CD4-positive, alpha-beta T cell treated with Interferon gamma for 1 hour (primary cell): Measurements from ENCODE around the gene PLPPR5.
"Not testable (repeated sequence)": the region's sequence is repeated elsewhere in the genome, so short reads cannot be mapped to it uniquely, and the experiment has no call there.

Source experiments
- DNase-seq: peaks from one replicate; pipeline ENCODE4 v3.0.0-alpha.2; 2020

Gene PLPPR5

DNA sequence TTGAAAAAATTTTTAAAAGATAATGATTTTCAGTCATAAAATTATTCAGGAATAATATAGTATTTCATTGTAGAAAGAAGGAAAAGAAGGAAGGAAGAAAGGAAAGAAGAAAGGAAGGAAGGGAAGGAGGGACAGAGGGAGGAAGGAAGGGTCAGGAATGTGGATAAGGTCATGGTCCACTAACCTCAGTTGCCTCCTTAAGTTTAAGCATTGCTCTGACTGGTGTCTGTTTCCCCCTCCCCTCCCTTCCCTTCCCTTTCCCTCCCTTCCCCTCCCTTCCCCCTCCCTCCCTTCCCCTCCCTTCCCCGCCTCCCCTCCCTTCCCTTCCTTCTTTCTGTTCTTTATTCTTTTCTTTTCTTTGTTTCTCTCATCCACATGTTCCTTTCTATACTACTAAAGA is 95.7 kb downstream of the PLPPR5 start:
- DNase-seq, result no peak

DNA sequence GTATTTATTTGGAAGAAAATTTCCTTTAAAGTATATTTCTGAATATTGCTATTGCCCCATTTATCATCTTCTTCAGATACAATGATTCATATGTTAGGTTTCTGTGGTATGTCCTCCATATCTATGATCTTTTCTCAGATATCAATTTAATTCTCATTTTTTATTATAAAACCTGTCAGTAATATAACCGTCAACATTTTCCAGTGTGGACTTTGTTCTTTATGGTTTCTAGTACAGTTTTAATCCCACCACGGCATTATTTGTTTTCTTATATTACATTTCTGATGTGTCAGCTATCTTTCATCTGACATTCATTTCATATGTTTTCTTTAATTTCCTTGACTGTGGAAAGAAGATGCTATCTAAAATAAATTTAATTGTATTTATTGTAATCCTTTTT is 97.9 kb downstream of the PLPPR5 start:
- no peak for DNase-seq

DNA sequence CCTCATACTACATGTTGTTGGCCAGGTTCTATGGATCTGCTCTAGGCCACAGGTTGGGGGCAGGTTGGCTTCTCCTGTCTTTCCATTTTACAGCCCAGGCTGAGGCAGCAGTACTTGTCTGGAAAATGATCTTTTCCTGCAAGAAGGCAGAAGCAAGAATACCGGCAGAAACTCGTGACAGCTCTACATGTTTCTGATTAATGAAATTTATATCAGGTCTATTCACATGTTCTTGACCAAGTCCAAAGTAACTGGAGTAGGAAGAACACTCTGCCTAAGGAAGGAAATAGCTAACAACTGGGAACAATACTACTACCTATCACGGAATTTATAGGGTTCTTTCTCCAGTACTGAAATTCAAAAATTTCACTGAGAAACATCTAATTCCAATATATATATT is 98.3 kb downstream of the PLPPR5 start:
- no peak for DNase-seq

DNA sequence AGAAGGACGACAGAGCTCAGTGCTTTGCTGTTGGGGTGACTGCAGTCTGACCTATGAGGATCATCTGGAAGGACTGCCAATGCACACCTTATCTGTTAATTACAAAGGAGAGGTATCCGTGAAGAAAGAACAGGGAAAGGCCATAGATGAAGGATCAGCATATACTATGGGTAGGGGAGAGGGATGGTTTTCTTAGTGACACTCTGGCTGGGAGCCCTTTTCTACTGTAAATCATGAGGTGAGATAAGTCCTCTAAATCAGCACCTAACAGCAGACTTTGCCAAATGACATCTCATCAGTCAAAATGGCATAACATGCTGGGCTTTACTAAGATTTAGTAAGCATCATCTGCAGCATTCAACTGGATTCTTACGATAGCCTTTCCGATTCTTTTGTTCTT is 100.0 kb downstream of the PLPPR5 start:
- no peak for DNase-seq

DNA sequence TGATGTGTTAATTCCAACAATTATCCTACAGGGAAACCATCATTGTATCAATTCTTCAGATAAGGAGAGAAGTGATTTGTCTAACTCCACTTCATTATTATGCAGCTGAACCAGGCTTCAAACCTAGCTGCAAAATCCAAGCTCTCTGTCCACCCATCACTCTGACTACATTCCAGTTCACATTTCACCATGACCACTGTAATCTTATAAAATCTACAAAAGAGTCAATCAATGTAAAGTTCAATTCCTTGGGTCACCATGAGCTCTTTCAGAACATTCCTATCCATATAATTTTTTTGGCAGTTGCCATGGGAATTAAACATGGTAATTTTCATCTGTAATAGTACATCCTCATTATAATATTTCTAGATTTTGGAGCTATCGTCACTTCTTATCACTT is 100.9 kb downstream of the PLPPR5 start:
- no peak for DNase-seq

DNA sequence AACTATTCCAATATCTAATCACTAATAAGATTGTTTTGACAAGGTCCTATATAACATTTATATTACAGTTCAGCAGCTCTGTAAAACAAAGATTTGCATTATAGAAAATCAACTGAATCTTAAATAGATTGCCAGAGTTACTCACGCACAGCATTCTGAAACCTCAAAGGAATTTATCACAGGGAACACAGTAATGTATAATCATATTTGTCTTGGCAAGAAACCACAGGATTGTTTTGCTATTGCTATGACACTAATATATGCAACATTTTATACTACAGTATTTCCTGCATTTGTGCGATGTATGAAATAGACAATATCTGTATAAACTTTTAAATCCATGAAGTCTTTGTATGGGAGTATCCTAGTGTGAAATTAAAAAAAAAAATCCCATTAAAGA is 101.4 kb downstream of the PLPPR5 start:
- no peak for DNase-seq

DNA sequence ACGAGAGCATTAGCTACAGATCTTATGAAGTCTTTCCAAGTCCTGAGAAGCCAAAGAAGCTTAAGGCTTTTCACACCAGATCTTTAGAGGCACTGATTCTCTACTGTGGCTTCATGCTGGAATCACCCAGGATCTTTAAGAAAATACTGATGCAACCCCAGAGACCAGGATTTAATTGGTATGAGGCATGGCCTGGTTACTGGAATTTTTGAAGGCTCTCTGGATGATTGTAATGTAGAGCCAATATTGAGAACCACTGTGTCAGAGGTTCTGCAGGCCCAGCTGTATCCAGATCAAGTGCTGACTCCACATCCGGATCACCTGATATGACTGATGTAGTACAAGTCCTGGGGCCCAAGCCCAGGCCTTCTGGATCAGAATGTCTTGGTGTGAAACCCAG is 105.7 kb downstream of the PLPPR5 start:
- no peak for DNase-seq

DNA sequence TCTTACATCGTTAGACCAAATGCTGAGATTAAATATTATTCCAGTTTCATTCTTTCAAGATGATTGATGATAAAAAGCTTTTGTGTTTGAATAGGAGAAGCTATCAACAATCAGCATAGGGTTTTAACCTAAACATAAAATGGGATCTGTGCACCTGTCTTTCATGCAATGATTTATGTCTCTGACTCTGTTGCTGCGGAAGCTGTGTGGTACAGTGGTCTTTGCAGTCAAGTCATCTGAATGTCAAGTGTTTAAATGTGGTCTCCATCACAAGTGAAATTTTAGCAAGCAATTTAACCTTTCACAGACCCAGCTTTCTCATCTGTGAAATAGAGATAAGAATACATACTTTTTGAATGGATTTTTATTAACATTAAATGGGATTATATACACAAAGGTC is 107.2 kb downstream of the PLPPR5 start:
- DNase-seq, result no peak

DNA sequence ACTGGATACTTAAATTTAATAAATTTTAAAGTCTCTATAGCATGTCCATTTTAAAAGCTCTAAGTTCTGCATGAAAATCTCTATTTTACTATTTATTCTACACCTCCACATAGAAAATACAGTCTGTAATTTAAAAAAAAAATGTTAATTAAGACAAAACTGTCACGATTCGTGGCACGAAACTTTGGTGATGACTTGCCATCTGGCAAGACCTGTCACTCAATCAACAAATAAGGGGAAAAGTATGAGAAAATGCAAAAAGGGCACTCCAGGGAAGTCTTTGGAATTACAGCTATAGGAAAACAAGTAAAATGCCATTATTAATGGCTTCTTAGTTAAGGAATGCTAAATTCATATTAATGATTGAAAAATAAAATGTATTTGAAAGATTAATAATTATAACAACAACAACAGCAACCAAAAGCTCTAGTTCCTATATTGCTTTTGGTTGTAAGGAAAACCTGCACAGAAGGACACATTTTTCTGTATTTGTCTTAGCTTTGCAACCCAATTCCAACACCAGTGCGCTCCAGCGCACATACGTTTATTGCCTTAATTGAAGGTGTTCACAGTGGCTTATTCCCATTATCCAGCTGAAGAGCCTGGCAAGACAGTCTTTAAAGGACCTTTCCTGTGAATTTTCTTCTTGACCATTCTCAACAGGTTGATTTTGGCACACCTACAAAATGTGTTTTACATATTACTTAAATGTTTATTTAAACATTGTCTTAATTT is 107.8 kb downstream of the PLPPR5 start:
- DNase-seq, result no peak

DNA sequence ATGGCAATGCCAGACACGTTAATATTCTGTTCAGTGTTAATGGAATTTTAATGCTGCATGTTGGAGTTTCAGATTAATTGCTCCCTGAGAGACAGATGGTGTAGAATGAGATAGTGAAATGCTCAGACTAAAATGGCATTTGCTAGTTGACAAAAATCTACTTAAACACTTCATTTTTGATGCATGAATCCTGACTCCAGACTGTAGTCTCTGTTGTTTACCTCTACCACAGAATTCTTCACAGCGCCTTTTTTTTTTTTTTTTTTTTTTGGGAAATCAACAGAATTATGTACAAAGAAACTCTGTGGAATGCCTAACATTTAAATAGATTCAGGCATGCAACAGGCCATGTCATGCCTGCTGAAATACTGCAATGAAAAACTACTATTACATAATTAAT is 111.3 kb downstream of the PLPPR5 start:
- no peak for DNase-seq

DNA sequence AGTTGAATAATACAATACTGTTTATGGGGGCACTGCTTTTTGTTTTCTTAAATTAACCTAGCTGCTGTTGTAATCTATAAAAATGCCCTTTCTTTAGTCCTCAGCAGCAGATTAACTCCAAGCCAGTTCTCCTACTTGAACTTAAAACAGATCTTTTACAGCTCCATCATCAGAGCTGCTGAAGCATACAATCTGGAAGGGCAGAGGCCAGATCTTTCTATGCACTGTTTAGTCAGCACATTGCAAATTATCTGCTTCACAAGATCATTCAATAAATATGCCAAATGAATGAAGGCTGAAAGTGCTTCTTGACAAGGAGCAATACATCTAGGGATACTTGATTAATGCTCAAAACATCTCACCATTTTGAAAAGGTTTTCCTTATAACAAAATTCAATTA is 115.8 kb downstream of the PLPPR5 start:
- DNase-seq, result no peak

DNA sequence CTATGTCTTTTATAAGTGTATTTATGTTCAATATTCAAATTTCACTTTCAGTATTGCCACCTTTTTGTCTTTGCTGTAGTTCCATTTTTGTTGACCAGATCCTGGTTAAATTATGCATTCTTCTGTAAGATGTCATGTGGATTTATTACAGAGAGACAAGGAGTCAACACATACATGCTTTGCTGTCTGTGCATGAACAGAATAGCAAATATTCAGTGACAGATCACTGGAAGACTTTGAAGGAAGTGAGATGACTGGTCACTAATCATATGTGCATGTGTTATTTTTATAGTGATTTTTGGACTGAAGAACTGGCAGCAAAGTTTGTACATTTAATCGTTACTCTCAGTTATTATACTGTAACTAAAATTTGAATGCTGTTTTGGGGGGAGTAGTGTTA is 117.2 kb downstream of the PLPPR5 start:
- no peak for DNase-seq

DNA sequence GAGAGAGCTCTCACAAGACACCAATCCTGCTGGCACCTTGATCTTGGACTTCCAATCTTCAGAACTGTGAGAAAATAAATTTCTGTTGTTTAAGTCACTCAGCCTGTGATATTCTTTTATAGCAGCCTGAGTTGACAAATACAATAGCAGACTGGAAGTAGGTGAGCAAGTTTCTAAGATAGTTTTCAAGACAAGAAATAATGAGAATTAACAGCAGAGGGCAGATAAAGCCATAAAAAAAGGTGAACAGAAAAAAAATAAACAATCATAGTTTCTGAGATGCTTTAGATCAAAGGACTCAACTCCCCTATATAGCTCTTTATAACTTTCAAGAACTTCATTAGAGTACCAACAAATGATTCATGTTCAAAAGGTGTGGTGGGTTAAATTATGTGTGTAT is 119.8 kb downstream of the PLPPR5 start:
- no peak for DNase-seq

DNA sequence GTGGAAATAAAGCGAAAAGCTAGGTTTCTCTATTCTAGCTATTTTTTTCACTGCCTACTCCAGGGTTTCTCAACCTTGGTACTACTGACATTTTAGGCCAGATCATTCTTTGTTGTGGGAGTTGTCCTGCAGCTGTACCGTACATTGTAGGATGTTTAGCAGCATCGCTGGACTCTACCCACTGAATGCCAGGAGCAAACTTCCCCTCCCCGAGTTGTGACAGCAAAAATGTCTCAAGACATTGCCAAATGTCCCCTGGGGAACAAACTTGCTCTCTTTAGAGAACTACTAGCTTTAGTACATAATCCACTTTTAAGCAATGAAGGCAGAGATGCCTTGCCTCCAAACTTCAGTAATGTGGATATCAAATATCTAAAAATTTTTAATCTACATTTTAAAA is 122.8 kb downstream of the PLPPR5 start:
- DNase-seq, result no peak

DNA sequence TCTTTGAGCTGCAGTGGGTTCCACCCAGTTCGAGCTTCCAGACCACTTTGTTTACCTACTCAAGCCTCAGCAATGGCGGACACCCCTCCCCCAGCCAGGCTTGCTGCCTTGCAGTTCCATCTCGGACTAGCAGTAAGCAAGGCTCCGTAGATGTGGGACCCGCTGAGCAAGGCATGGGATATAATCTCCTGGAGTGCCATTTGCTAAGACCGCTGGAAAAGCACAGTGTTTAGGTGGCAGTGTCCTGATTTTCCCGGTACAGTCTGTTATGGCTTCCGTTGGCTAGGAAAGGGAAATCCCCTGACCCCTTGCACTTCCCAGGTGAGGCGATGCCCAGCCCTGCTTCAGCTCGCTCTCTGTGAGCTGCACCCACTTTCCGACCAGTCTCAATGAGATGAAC is 123.4 kb downstream of the PLPPR5 start:
- DNase-seq, result not testable (repeated sequence)

DNA sequence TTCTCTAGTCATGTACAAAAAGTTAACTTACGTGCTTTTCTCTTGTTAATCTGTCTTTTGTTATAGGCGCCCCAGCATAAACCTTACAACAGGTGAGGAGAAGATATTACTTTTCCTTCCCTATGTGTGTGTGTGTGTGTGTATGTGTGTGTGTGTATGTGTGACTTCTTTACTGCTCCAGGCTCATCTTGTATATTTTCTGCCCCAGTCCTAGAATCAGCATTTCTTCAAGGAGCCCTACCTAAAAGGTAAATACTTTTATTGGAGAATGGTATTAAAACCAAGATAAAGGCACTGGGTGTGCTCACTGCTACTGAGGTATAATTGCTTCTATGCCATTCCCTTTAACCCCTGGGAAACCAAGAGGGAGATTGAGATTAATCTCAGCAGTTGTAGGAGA is 129.8 kb downstream of the PLPPR5 start:
- no peak for DNase-seq

DNA sequence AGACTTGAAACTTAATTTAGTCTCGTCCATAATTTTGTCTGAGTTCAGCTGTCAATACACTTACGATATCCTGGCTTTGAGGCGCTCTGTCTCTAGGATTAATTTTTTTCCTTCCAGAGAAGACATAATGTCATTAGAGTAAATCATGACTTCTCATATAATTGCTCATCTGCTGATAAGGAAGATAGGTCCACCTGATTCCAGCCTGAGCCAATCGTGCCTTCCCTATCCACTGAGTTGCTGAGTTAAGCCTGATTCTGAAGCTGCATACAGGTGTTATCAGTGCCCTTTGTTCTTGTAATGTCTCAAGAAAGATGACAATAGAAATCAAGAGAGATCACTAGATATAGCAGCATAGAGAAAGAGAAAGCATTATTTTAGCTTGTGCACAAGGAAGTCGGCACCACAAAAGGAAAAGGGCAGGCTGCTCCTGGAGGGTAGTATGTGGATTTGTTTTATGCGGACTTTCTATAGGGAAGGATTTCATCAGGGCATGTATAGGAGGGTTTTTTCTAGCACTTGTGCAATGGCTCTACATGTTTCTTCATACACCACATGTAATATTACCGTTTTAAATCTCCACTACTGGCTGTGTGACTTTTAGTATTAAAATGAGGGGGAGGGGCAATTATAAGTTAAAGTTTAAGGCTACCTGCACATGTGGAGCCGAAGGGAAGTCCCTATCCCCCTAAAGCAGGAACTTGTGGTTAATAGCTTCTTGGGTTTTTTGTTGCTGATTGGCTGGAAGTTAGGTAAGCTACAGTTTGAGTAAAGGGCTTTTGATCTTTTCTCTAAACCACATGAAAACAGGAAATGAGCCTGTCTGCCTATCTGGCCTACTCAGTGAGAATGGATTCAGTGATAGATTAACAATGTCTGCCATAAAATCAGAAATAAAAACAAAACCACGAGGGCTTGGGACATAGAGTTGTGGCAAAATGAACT is 133.4 kb downstream of the PLPPR5 start:
- DNase-seq, result peak; percentile 67

DNA sequence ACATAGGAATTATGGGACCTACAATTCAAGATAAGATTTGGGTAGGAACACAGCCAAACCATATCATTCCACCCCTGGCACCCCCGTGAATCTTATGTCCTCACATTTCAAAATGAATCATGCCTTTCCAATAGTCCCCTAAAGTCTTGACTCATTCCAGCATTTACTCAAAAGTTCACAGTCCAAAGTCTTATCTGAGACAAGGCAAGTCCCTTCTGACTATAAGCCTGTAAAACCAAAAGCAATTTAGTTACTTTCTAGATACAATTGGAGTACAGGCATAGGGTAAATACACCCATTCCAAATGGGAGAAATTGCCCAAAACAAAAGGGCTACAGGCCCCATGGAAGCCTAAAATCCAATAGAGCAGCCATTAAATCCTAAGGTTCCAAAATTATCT is 138.9 kb downstream of the PLPPR5 start:
- DNase-seq, result no peak

DNA sequence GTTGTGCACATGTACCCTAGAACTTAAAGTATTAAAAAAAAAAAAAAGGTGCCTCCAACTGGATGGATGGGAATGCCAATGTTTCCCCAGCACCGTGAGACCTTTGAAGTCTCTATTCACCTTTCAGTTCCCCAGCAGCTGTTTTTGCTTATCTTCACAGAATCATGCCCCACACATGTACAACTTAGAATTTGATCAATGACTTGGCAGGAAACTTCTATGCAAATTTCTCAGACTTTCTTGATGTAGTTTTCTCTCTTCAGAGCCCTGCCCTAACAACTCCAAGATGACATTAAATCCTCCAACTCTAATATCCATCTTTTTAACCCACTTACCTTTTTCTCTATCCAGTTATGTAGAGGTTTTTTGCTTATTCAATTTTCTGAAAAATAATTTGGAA is 144.3 kb downstream of the PLPPR5 start:
- no peak for DNase-seq

DNA sequence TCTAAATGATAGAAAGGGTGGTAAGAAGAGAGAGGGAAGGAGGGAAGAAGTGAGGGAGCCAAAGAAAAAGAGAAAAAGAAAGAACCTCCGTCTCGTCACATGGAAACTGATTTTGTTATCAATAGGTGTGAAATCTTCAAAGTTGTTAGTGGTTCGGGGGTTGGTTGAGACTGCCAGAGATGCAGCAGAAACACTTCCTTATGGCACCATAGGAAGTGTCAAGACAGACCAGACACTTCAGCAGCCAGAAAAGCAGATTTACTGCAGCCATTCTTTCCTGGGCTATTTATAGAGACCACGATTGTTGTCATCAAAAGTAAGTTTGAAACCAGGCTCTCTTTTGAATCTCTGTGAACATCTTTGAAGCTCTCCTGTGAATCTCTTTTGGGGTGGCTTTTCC is 150.5 kb downstream of the PLPPR5 start:
- DNase-seq, result no peak

DNA sequence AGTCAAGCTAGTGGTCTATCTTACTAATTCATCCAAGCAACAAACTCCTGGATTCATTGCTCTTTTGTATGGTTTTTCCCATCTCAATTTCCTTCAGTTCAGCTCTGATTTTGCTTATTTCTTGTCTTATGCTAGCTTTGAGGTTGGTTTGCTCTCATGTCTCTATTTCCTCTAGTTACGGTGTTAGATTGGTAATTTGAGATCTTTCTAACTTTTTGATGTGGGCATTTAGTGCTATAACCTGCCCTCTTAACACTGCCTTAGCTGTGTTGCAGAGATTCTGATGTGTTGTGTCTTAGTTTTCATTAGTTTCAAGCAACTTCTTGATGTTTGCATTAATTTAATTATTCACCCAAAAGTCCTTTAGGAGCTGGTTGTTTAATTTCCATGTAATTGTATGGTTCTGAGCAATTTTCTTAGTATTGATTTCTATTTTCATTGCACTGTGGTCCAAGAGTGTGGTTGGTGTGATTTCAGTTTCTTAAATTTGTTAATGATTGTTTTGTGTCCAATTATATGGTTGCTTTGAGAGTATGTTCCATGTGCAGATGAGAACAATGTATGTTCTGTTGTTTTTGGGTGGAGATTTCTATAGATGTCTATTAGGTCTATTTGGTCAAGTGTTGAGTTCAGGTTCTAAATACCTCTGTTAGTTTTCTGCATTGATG is 154.6 kb downstream of the PLPPR5 start:
- no peak for DNase-seq

DNA sequence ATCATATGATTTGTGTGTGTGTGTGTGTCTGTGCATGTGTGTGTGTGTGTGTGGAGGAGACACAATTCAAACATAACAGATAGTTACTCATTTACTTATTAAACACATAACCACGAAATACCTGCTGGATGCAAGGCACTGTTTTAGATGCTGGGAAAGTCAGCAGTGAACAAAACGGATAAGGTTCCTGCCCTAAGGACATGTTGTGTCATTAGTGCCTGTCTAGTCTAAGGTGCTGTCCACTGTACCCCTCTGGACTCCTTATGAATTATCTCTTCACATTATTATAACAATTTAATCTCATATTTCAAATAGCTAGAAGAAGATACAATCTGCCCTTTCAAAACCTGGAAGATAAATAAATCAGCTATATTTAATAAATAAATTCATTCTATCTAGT is 162.4 kb downstream of the PLPPR5 start:
- DNase-seq, result no peak
